Measurements from ENCODE around the gene SLAIN2. TPM values are rescaled to one million over a fixed set of nuclear protein-coding genes. Genes with fewer than 3 reads are reported as not detected.

SLAIN2 gene
- total RNA-seq, 1 experiment from 2014 or later = 30.8 TPM

- TF ChIP-seq CTCF (conservative IDR thresholded peaks at IDR 0.05) = no peak
- WGBS (ENCODE audit: extremely low coverage, insufficient read length, low lambda C conversion rate) = no CpG with 5 or more reads among the region's 2 CpGs
- H3K27me3 Mint-ChIP-seq (ENCODE audit: low read depth) = no peaks in the 10 kb centered on the region; the same call in 1 of the 2 replicates
Measured at GRCh38 chr4:48454591-48454990, 113.3 kb downstream of the SLAIN2 start.

More at GRCh38 chr4:48454591-48454990, 113.3 kb downstream of the SLAIN2 start:
- H3K9me3 Mint-ChIP-seq = no peaks in the 10 kb centered on the region
- Histone ChIP-seq H3K56ac (ENCODE audit: insufficient read length, low read depth, low read length) (no peak overlapping the region), H4K8ac (replicated peaks; ENCODE audit: insufficient read length, low read depth, low read length) (no peak overlapping the region), H3K18ac (ENCODE audit: insufficient read length, low read depth, low read length) (no peak overlapping the region), H3K23ac (ENCODE audit: insufficient read length, low read depth, low read length) (no peak overlapping the region), H3K4me2 (ENCODE audit: insufficient read depth, insufficient read length, low read length) (no peak overlapping the region), H3K4me1 (ENCODE audit: insufficient read depth, low read length) (no peaks in the 10 kb centered on the region), H3K9ac (ENCODE audit: extremely low read depth, insufficient read length, low read length) (no peak overlapping the region), H4K5ac (ENCODE audit: insufficient read length, low read depth, low read length) (no peak overlapping the region), H3K9me3 (ENCODE audit: control insufficient read depth, low read depth, low read length) (no peaks in the 10 kb centered on the region), H2BK5ac (ENCODE audit: insufficient read length, low read length) (no peak overlapping the region), H2BK120ac (ENCODE audit: low read depth, low read length, poor library complexity, severe bottlenecking) (no peak overlapping the region), H3K23me2 (ENCODE audit: insufficient read length, low read depth, low read length, poor library complexity, severe bottlenecking) (no peaks in the 10 kb centered on the region), H2BK20ac (ENCODE audit: low read depth, low read length, poor library complexity, severe bottlenecking) (no peak overlapping the region), H3K14ac (ENCODE audit: insufficient read depth, low read length) (no peak overlapping the region), H3K79me1 (ENCODE audit: insufficient read depth, low read depth, low read length, poor library complexity, severe bottlenecking) (no peaks in the 10 kb centered on the region), H2AFZ (ENCODE audit: low read length) (no peak overlapping the region), H2BK12ac (ENCODE audit: insufficient read length, low read depth, low read length) (no peak overlapping the region), H4K91ac (ENCODE audit: insufficient read length, low read depth, low read length) (no peak overlapping the region), H3T11ph (ENCODE audit: low read length) (no peak overlapping the region), H4K20me1 (ENCODE audit: control insufficient read depth, insufficient read depth, insufficient read length) (no peaks in the 10 kb centered on the region), H2BK15ac (ENCODE audit: low read depth, low read length) (no peak overlapping the region), H3K79me2 (ENCODE audit: insufficient read depth, low read length) (no peaks in the 10 kb centered on the region), H3K27ac (ENCODE audit: insufficient read length, low read depth, low read length) (no peak overlapping the region), H3K27me3 (ENCODE audit: insufficient read depth, low read length) (no peaks in the 10 kb centered on the region), H2AK5ac (ENCODE audit: insufficient read length, low read length) (no peak overlapping the region), H3K4ac (ENCODE audit: low read depth, low read length) (no peak overlapping the region)
- H3K4me3 Mint-ChIP-seq = no peak overlapping the region
- H3K36me3 Mint-ChIP-seq (ENCODE audit: insufficient read depth in 1 of 3, low read depth in 3 of 3) = no peaks in the 10 kb centered on the region
- DNase-seq = no peak
- H3K27ac Mint-ChIP-seq = no peak overlapping the region
- no peaks in the 10 kb centered on the region for H3K4me1 Mint-ChIP-seq

Measured in H9 (cell line).